Measurements from ENCODE around the gene MYH10. TPM values are rescaled to one million over a fixed set of nuclear protein-coding genes. Genes with fewer than 3 reads are reported as not detected.

The MYH10 gene
- polyA plus RNA-seq, 1 donor from 2014 or later, result 61.1 TPM

GRCh38 chr17:8488491-8488890, 142.0 kb downstream of the MYH10 start:
- no peak overlapping the region for H3K27ac ChIP-seq (ENCODE audit: low read length)

GRCh38 chr17:8487743-8488142, 142.8 kb downstream of the MYH10 start:
- Histone ChIP-seq H3K9me3 (ENCODE audit: low read length) (no peaks in the 10 kb centered on the region), H3K4me3 (ENCODE audit: low read length) (no peak overlapping the region), H3F3A (ENCODE audit: insufficient read depth, low read length, poor library complexity, severe bottlenecking) (no peaks in the 10 kb centered on the region), H4K20me1 (ENCODE audit: insufficient read depth) (no peaks in the 10 kb centered on the region), H3K79me2 (replicated peaks; ENCODE audit: insufficient read depth, low read length) (no peaks in the 10 kb centered on the region), H3K9me2 (ENCODE audit: insufficient read depth, low read length) (no peaks in the 10 kb centered on the region), H3K4me2 (ENCODE audit: low read length) (no peak overlapping the region), H2AFZ (ENCODE audit: low read depth, low read length) (no peak overlapping the region), H3K36me3 (ENCODE audit: insufficient read depth, low read length) (peaks cover 38% of the 10 kb centered on the region), H3K27ac (ENCODE audit: low read length) (no peak overlapping the region), H3K27me3 (ENCODE audit: insufficient read depth, low read depth, low read length) (no peaks in the 10 kb centered on the region), H3K9ac (ENCODE audit: low read length) (no peak overlapping the region)
- TF ChIP-seq CTCF (IDR thresholded peaks at IDR 0.05; ENCODE audit: poor library complexity, severe bottlenecking) (no peak), RAD21 (conservative IDR thresholded peaks at IDR 0.05) (no peak), SMC3 (conservative IDR thresholded peaks at IDR 0.05; ENCODE audit: poor library complexity) (no peak), MXI1 (conservative IDR thresholded peaks at IDR 0.05; ENCODE audit: poor library complexity, severe bottlenecking) (no peak), POLR2AphosphoS5 (IDR thresholded peaks at IDR 0.05) (no peak), TAF1 (IDR thresholded peaks at IDR 0.05; ENCODE audit: low read depth) (no peak), REST (IDR thresholded peaks at IDR 0.05; ENCODE audit: borderline replicate concordance) (no peak)

More at GRCh38 chr17:8488491-8488890, 142.0 kb downstream of the MYH10 start:
- no peaks in the 10 kb centered on the region for H3K9me3 ChIP-seq (ENCODE audit: low read length)
- TF ChIP-seq MXI1 (conservative IDR thresholded peaks at IDR 0.05; ENCODE audit: poor library complexity, severe bottlenecking) (no peak), SMC3 (conservative IDR thresholded peaks at IDR 0.05; ENCODE audit: poor library complexity) (no peak), CTCF (IDR thresholded peaks at IDR 0.05; ENCODE audit: poor library complexity, severe bottlenecking) (no peak), REST (IDR thresholded peaks at IDR 0.05; ENCODE audit: borderline replicate concordance) (no peak), POLR2AphosphoS5 (IDR thresholded peaks at IDR 0.05) (no peak), EP300 (conservative IDR thresholded peaks at IDR 0.05; ENCODE audit: poor library complexity, severe bottlenecking) (no peak), TAF1 (IDR thresholded peaks at IDR 0.05; ENCODE audit: low read depth) (no peak), RAD21 (conservative IDR thresholded peaks at IDR 0.05) (no peak), EZH2 (IDR thresholded peaks at IDR 0.05; ENCODE audit: borderline replicate concordance, insufficient read depth, low read length, poor library complexity, severe bottlenecking) (no peak)
- H3F3A ChIP-seq (ENCODE audit: insufficient read depth, low read length, poor library complexity, severe bottlenecking), result no peaks in the 10 kb centered on the region
- no peak overlapping the region for H3K4me3 ChIP-seq (ENCODE audit: low read length)
- H4K20me1 ChIP-seq (ENCODE audit: insufficient read depth), result no peaks in the 10 kb centered on the region
- H3K4me2 ChIP-seq (ENCODE audit: low read length), result no peak overlapping the region
- H3K9me2 ChIP-seq (ENCODE audit: insufficient read depth, low read length), result no peaks in the 10 kb centered on the region
- H3K9ac ChIP-seq (ENCODE audit: low read length), result no peak overlapping the region
- H3K79me2 ChIP-seq (replicated peaks; ENCODE audit: insufficient read depth, low read length), result no peaks in the 10 kb centered on the region
- peaks cover 35% of the 10 kb centered on the region for H3K36me3 ChIP-seq (ENCODE audit: insufficient read depth, low read length)
- H3K27me3 ChIP-seq (ENCODE audit: insufficient read depth, low read depth, low read length), result no peaks in the 10 kb centered on the region
- no peak overlapping the region for H2AFZ ChIP-seq (ENCODE audit: low read depth, low read length)

All from neural cell (in vitro differentiated cells).